GM10266 (cell line): ENCODE measurements around the gene TSPOAP1.

ENCODE experiments used
- DNase-seq: peaks from one replicate; pipeline ENCODE4 v3.0.0; 2012; ENCODE audit errors: extremely low spot score
- TF ChIP-seq, protein P1 (sequence below): IDR thresholded peaks from 2 replicates; pipeline ENCODE4 v1.5.1; 2012; ENCODE audit warnings: mild to moderate bottlenecking, low read depth; ENCODE audit not compliant: control insufficient read depth, insufficient read depth; ENCODE audit errors: missing control alignments

TSPOAP1 gene

DNA sequence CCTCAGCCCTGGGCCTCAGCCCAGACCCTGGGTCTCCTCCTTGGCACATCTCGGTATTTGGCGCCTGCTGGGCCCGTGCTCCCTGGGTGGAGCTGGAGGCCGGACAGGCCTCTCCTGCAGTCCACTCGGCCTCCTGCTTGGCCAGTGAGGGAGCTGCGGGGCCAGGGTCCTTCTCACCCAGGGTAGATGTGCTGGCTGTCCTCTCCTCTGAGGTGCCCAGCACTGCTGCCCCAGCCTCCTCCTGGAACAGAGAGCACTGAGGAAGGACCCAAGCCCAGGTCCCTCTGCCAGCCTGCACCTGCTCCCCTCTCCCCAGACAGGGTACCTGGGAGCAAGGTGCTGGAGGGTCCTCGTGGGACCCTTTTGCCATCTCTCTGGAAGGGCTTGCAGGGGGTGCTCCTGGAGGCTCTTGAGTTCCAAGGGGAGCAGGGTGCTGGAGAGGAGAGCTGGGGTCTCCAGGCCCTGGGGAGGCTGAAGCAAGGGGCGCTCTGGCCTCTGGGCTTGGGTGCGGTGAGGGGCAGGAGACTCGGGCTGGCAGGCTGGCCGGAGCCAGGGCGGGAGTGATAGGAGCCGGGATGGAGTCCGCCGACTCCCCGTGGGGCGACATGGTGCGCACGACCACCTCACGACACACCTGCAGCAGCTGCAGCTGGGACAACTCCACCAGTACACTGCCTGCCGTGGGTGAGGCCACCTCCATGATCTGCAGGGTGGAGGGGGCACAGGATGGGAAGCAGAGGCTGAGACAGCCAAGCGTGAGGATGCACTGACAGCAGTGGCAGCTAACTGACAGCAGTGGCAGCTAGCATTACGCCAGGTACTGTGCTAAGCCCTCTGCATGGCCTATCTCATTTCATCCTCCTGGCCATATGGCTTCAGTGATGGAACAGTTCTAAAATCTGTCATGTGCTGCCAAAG, 17.8 kb downstream of the TSPOAP1 start:
- TF ChIP-seq, protein P1, sequence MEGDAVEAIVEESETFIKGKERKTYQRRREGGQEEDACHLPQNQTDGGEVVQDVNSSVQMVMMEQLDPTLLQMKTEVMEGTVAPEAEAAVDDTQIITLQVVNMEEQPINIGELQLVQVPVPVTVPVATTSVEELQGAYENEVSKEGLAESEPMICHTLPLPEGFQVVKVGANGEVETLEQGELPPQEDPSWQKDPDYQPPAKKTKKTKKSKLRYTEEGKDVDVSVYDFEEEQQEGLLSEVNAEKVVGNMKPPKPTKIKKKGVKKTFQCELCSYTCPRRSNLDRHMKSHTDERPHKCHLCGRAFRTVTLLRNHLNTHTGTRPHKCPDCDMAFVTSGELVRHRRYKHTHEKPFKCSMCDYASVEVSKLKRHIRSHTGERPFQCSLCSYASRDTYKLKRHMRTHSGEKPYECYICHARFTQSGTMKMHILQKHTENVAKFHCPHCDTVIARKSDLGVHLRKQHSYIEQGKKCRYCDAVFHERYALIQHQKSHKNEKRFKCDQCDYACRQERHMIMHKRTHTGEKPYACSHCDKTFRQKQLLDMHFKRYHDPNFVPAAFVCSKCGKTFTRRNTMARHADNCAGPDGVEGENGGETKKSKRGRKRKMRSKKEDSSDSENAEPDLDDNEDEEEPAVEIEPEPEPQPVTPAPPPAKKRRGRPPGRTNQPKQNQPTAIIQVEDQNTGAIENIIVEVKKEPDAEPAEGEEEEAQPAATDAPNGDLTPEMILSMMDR, result no peak
- no peak for DNase-seq

DNA sequence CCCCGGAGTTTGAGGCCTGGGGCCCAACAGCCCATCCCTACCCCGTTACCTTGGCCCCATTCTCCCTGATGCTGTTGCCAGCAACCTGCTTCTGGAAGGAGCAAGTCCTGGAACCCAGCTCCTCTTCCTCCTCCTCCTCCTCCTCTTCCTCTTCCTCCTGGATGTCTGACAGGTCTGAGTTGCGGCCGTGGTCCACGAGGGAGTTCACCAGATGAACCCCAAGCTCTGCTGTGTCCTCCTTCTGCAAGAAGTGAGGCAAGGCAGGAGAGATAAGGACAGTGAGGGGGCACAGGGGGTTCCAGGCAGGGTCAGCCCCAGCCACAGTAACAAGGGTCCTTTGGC, 18.7 kb downstream of the TSPOAP1 start:
- no peak for DNase-seq
- TF ChIP-seq, protein P1, result no peak

DNA sequence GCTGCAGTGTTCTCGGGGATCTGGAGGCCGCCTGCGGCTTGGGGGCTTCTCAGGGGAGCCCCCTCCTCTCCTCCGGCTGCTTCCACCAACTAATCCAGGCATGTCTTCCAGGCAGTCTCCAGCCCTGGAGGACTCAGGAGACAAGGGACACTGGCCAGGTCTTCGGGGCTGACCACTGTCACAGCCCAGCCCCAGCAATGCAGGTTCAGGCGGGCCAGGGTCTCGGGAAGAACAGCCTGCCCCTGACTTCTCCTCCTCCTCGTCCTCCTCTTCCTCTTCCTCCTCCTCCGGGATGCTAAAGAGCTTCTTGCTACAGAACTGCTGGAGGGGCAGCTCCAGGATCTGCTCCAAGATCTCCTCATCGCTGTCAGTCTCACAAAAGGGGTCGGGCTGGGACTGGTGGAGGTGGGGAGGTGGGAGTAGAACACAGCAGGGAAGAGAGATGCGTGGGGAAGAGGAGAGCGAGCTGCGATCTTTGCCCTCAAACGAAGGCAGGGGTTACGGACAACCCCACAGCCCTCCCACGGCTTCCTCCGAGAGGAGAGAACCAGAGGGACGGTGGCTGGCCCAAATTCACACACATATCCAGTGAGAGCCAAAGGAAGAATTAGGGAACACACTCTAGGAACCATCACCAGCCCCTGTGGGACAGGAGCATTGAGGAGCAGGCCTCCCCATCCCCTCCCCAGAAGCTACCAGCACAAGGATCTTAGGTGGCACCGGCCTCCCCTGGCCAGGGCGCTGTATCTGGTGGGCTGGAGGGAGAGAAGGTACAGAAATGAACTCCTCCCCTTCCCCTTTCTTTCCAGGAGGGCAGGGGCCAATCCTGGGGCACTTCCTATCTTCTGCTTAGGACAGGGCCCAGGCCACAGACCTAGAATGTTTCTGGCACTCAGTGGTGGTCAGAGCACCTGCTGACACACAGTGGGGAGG, 19.3 kb downstream of the TSPOAP1 start:
- DNase-seq, result no peak
- TF ChIP-seq, protein P1, result no peak

DNA sequence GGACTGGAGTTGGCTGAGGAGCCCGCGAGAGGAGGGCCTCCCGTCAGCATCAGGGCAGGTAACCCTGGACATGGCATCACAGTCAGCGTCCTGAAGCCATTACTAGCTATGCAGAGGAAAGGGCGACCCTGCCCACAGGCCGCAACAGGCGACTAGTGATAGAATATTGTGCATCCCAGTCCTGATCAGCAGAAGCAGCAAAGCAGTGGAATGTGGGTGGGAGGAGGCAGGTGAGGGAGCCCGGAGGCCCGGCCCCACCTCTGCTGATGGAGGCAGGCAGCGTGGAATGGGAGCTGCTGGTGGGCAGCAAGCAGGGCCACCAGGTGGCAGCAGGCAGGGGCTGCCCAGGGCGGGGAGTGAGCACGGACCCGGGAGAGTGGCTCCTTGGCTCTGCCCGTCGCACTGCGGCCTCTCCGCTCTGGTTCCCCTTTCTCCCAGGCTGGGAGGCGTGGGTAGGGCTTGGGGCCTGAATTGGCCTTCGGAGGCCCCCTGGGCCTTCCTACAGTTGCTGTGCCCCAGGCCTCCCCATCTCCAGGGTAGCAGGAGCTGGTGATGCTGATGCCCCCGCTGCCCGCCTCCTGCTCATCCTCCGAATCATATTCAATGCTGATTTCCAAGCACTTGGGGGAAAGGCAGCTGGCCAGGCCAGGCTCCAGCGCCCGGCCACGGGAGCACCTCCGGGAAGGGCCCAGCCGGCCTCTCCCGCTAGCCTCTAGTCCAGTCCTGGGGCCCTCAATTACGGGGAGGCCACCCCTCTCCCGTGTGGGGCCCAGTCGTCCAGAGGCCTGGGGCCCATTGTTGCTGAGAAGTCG, 20.2 kb downstream of the TSPOAP1 start:
- DNase-seq, result no peak
- TF ChIP-seq, protein P1, result peak; percentile 20

DNA sequence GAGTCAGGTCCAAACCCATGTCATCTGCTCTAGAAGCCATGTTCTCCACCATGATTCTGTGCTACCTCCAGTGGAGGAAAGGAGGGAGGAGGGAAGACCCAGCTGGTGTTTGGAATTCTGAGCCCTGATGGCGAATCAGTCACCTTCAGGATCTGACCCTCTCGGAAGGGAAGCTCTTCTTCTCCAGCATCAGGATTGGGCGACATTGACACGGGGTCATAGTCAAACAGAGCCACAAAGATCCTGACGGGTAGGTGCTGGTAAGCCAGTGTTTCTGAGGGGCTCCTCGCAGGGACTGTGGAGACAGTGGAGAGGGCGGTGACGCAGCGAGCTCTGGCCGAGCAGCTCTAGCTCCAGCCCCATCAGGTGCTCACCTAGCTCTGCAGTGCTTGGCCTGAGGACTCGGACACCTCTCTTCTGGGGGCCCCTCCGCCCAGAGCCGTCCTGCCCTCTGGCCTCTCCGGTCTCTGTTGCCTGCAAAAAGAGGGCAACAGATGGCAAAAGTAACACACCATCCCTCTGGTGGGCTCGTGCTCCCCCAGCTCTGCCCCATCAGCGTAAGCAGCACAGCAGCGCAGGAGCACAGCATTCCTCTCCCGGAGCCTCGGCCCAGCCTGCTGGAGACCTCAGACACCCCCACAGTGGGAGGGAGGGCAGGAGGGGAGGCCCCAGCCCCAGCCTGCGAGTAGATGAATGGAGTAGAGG, 21.0 kb downstream of the TSPOAP1 start:
- no peak for DNase-seq
- TF ChIP-seq, protein P1, result no peak

DNA sequence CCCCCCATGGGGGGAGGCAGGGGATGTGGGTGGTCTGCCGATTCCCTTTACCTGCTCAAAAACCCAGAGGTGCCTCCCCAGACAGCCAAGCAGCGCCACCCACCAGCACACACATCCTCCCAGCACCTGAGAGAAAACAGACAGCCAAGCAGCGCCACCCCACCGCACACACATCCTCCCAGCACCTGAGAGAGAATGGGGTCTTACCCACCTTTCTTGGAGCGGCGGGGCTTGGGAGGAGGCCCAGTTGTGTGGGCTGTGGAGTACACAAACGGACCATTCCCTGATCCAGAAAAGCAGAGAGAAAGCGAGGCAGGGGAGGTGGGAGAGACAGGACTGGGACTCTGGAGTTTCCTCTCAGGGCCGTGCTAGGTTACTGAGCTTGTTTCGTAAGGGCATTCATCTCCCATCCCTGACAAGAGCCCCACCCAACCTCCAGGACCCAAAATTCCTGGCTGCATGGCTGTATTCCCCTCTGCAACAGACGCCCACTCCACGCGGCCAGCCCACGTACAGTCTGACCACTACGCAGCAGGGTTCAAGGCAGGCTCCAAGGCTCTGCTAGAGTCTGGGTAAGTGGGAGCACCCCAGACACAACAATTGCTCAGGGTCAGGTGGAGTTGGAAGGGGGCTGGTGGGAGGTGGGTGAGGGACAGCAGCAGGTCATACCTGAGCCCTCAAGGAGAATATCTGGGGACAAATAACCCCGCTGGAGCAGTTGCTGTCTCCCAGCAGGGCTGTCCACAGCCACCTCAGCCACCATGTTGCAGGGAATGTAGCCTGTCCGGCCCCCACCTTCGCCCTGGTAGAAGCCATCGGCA, 22.3 kb downstream of the TSPOAP1 start:
- TF ChIP-seq, protein P1, result no peak
- DNase-seq, result no peak
